Ishikawa (cell line): ENCODE results near the gene PLCH1.

Experiments
- CEBPB ChIP-seq: IDR thresholded peaks from 2 replicates; pipeline ENCODE4 v1.6.1; 2012
- EP300 ChIP-seq: IDR thresholded peaks from 2 replicates; pipeline ENCODE4 v1.6.1; 2012; ENCODE audit warnings: borderline replicate concordance
- TEAD4 ChIP-seq: IDR thresholded peaks from 2 replicates; pipeline ENCODE4 v1.6.1; 2012
- YY1 ChIP-seq: IDR thresholded peaks from 2 replicates; pipeline ENCODE4 v1.6.1; 2012; ENCODE audit warnings: low read depth
- TF ChIP-seq, protein P1 (sequence below): IDR thresholded peaks from 2 replicates; pipeline ENCODE4 v1.6.1; 2012
- TF ChIP-seq, protein P2 (sequence below): IDR thresholded peaks from 2 replicates; pipeline ENCODE4 v1.6.1; 2012; ENCODE audit warnings: low read depth, mild to moderate bottlenecking
- TF ChIP-seq, protein P3 (sequence below): IDR thresholded peaks from 2 replicates; pipeline ENCODE4 v1.6.1; 2012

DNA sequence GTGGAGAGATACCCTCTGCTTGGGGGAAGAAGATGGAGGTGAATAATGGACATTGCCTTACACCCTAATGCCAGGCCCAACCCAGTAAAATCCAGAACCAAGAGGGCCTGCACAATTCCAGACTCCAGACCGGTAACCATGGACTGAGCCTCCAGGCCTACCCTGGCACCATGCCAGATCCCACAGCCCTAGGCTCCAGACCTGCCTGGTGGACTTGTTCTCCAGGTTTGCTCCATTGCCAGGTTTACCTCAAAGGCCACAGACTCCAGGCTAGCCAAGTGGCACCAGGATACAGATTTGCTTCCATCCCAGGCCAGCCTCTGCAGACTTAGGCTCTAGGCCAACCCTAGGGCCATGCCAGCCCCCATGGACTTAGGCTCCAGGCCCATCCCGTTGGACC is 14.0 kb downstream of the PLCH1 start:
- TF ChIP-seq TEAD4 (no peak), EP300 (no peak), CEBPB (no peak), YY1 (no peak)
- TF ChIP-seq, protein P1, sequence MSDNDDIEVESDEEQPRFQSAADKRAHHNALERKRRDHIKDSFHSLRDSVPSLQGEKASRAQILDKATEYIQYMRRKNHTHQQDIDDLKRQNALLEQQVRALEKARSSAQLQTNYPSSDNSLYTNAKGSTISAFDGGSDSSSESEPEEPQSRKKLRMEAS = no peak
- TF ChIP-seq, protein P2, sequence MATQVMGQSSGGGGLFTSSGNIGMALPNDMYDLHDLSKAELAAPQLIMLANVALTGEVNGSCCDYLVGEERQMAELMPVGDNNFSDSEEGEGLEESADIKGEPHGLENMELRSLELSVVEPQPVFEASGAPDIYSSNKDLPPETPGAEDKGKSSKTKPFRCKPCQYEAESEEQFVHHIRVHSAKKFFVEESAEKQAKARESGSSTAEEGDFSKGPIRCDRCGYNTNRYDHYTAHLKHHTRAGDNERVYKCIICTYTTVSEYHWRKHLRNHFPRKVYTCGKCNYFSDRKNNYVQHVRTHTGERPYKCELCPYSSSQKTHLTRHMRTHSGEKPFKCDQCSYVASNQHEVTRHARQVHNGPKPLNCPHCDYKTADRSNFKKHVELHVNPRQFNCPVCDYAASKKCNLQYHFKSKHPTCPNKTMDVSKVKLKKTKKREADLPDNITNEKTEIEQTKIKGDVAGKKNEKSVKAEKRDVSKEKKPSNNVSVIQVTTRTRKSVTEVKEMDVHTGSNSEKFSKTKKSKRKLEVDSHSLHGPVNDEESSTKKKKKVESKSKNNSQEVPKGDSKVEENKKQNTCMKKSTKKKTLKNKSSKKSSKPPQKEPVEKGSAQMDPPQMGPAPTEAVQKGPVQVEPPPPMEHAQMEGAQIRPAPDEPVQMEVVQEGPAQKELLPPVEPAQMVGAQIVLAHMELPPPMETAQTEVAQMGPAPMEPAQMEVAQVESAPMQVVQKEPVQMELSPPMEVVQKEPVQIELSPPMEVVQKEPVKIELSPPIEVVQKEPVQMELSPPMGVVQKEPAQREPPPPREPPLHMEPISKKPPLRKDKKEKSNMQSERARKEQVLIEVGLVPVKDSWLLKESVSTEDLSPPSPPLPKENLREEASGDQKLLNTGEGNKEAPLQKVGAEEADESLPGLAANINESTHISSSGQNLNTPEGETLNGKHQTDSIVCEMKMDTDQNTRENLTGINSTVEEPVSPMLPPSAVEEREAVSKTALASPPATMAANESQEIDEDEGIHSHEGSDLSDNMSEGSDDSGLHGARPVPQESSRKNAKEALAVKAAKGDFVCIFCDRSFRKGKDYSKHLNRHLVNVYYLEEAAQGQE = no peak
- TF ChIP-seq, protein P3, sequence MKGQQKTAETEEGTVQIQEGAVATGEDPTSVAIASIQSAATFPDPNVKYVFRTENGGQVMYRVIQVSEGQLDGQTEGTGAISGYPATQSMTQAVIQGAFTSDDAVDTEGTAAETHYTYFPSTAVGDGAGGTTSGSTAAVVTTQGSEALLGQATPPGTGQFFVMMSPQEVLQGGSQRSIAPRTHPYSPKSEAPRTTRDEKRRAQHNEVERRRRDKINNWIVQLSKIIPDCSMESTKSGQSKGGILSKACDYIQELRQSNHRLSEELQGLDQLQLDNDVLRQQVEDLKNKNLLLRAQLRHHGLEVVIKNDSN = no peak
